MV-4-11 (cell line): ENCODE results near the gene A4GALT.

Experiments used
- DNase-seq: peaks from one replicate; lab custom pipeline; 2025; lab: John Stamatoyannopoulos, UW

The A4GALT gene

GRCh38 chr22:42701694-42702093, 19.0 kb downstream of the A4GALT start:
- DNase-seq: no peak

DNA sequence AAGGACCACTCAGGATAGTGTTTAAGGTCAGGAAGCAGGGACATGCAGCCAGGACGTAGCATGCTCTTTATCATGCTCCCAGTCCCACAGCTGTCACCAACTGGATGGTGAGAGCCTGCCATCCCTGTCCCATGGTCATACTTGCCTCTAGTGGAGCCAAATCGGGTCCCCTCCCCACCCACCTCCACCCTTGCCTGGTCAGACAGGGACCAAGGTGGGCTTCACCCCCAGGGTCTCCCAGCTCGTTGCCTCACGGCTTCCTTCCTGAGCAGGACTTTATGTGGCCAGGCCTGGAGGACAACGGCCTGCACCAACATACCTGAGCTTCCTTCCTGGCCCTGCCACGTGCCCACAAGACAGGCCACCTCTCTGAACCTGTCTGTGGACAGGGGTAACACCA, 19.8 kb downstream of the A4GALT start:
- DNase-seq: no peak

GRCh38 chr22:42700355-42700754, 20.3 kb downstream of the A4GALT start:
- DNase-seq: no peak

DNA sequence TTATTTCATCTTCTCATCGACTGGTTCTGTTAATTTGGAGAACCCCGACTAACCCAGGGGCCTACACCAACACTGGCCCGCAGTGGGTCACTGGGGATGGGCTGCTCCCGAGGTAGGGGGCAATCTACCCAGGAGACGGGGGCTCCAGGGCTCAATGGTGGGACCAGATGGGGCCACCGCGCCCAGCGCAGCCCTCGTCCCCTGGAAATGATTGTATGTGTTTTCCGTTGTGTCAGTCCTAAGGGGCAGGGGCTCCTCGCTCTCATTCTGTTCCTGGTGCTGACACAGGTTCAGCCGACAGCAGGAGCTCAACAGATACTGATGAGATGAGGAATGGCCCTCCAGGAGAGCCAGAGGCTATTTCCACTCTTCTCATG, 20.7 kb downstream of the A4GALT start:
- no peak for DNase-seq

DNA sequence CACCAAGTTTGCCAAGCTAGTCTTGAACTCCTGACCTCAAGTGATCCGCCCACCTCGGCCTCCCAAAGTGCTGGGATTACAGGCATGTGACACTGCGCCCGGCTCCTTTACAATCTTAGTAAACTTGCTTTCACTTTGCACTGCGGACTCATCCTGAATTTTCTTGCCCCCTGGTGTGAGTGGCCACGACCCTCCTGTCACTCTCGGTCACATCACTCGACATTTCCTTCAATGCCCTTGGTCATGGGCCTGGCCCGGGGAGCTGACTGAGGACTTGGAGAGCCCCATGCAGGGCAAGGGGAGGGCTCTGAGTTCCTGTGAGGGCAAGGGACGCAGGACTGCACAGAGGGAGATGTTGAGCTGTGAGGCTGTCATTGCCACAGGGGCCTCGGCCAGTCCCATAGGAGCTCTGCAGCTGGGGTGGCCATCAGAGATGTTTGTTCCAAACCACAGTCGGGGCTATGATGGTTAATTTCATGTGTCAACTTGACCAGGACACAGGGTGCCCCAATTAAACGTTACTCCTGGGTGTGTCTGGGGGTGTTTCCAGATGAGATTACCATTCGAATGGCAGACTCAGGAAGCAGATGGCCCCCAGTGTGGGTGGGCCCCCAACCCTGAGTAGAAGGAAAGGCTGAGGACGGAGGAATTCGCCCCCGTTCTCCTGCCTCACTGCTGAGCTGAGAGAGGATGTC, 21.2 kb downstream of the A4GALT start:
- DNase-seq: no peak

DNA sequence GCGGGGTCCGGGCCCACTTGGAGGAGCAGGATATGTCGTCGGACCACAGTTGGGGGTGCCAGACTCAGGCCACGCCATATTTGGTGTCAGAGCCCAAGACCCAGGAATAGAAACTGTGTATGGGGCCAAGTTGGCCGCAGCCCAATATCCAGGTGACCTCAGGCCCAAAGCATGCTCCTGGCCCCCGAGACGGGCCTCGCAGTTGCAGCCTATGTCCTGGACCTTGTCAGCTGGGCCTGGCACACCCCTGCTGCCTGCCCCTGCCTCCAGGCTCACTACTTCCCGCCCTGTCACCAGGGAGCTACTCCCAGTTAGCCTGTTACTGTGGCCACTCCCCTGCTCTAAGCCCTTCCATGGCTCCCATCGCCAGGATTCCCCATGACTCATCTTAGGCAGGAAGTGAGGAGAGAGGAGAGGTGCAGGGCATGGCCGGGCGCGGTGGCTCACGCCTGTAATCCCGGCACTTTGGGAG, 23.1 kb downstream of the A4GALT start:
- no peak for DNase-seq

- DNase-seq: no peak
These were observed 24.2 kb downstream of the A4GALT start for GRCh38 chr22:42696331-42696967.

- no peak for DNase-seq
These were observed 25.4 kb downstream of the A4GALT start for GRCh38 chr22:42695294-42695693.

DNA sequence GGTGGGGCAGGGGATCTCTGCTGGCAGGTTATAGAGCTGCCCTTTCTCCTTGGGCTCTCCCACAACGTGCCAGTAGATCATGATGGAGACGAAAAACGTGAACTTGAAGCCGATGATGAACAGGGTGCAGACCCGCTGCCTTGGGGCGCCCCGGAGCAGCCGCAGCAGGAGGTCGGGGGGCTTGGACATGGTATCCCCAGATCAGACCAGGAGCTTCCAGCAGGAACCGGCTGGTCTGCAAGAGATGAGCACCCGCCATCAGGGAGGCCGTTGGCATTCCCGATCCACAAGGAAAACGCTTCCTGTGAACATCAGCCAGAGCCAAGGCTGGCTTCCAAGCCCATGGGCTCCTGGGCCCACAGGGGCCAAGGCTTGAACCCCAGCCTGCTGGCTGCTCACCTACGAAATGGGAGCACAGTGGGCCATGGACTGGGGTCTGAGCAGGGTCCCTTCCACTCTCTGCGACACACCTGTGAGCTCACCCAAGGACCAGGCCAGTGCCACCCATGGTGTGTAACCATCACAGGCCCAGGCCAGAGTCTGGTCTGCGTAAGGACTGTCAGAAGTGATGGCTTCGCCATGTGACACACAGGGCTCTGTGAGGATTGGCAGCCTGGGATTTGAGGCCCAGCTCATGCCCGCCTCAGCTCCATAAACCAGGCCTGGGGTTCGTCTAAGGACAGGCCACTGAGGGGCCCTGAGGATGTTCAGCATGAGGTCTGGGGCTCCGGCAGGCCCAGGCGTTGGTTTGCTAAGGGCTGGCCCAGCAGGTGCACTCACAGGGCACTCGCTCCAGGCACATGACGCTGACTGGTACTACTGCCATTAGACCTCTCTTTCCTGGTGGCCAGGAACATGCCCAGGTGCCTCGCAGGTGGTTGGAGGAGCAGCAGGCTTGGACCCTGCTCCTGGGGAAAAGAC, 26.6 kb downstream of the A4GALT start:
- no peak for DNase-seq

DNA sequence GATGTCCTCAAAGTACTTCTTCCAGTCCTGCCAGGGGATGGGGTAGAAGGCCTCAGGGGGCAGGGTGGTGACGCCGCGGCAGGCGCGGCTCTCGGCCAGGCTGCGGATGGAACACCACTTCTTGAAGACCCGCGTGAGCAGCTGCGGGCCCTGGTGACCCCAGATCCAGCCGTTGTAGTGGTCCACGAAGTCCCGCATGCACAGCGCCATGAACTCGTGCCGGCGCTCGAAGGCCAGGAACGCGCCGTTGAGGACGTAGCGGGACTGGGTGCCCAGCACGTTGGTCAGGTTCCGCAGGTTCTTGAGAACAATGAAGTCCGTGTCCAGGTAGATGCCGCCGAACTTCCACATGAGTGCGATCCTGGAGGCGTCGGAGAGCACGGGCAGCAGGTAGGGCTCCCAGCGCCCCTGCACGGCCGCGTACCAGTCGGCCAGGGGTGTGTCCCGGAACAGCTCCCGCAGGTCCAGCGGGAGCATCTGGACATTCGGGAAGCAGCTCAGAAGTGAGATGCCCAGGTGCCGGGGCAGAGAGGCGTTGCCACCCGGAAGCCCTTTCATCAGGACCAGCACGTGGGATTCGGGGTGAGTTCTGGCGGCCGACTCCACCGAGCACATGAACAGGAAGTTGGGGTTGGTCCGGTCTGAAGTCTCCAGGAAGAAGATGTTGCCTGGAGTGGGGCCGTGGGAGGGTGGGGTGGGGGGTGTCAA, 27.5 kb downstream of the A4GALT start:
- no peak for DNase-seq

DNA sequence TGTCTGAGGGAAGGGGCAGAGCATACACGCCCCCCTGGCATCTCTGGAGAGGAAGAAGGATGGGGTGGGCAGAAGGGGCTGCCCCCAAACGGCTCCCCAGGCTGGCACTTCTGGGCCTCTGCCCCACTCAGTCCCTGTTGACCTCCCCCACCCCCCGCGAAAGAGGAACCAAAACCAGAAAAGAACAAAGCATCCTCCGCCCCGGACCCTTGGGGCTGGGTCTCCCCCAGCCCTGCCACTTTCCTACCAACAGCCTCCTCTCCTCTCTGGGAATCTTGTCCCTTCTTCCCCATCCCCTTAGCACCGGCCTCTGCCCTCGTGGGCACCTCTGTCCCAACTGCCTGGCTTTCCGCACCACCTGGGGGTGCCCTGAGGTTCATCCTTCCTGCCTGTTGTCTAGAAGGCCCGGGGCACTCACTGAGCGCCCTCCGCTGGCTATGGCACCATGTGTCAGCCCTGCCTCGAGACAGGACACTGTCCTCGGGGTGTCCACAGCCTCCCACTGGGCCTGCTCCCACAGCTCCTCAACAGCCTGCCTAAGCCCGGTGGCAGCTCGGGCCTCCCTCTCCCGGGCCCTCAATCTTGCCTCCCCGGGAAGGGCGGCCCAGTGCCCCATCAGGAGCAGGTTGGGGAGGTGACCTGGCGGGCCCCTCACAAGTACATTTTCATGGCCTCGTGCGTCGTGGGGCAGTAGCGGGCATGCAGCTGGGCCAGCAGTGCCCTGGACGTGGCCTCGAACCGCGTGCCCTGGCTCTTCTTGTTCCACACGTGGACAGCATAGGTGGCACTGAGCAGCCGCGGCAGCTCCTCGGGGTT, 28.2 kb downstream of the A4GALT start:
- no peak for DNase-seq

GRCh38 chr22:42691440-42691839, 29.2 kb downstream of the A4GALT start:
- no peak for DNase-seq

GRCh38 chr22:42688241-42689211, 32.1 kb downstream of the A4GALT start:
- no peak for DNase-seq

DNA sequence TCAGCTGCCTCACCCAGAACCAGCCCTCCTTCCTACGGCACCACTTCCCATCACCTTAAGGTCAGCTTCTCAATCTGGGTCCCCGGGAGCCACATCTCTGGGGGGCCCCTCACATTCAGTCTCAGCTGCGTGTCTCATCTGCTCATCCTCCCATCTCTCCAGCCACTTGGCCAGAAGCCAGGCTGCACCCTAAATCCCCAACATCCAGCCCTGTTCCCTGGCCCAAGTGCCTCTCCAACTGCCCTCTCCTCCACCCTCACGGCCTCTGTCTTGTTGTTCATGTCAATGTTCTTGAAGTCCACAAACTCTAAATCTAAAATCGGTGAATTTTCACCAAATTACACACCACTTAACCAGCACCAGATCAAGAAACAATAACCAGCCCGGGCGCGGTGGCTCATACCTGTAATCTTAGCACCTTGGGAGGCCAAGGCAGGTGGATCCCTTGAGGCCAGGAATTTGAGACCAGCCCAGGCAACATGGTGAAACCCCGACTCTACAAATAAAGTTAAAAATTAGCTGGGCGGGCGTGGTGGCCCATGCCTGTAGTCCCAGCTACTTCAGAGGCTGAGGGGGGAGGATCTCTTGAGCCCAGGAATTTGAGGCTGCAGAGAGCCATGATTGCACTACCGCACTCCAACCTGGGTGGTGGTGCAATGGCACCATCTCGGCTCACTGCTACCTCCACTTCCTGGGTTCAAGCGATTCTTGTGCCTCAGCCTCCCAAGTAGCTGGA, 33.7 kb downstream of the A4GALT start:
- DNase-seq: no peak

DNA sequence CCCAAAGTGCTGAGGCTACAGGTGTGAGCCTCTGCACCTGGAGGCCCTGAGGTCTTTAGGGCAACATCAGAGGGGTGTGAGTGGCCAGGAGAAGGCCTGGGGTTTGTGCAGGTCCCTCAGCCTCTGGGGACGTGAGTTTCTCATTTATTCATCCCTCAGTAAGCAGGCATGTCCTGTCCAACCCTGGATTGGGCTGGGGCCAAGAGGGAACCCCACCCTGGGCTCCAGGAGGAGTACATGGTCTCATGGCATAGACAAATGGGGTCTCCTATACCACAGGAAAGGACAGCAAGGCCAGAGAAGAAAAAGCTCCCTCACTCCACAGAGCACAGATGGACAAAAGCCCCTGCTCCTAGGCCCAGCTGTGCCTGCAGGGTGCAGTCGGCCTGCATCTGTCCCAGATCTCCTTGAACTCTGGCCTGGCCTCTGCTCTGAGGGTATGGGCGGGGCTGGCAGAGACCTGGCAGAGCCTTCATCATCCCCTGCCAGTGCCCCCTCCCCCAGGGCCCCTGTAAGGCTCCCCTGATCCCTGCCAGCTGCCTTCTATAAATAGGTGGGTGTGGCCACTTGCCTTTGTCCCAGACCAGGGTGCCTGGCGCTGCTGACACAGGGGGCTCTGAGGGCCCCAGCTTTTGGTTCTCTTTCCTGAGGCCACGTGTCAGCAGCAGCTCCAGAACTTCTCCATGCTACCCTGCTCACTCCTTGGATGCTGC, 34.6 kb downstream of the A4GALT start:
- peak; percentile 26 for DNase-seq

GRCh38 chr22:42684462-42685195, 36.0 kb downstream of the A4GALT start:
- DNase-seq: no peak

DNA sequence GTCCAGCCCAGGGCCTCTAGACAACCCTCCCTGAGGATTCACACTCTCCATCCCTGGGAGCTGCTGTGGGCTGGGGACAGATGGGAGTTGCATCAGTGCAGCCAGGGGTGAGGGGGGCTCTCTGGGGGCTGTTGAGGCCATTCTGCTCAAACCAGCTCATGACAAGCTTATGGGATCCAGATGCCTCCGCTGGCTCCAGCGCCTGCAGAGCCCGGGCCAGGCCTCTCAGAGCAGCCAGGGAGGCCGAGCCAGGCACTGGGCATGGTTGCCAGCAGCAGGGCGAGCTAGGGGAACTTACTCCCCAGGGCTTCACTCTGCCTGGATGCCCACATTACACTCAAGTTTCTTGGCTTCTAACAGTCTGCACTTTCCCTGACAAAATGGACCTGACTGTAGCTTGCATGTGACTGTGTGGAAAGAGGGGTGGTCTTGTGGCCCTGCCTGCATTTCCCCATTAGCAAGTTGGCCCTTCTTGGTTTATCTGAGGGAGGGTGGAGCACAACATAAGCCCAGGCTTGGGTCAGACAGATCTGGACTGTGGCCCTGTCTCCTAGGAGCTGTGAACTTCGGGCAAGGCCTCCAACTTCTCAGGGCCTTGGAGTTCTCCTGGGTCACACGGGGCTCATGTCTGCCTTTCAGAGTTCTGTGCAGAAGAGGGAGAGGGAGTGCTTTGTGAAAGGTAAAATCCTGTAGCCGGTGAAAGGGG, 36.9 kb downstream of the A4GALT start:
- DNase-seq: no peak
